Adipocyte (in vitro differentiated cells): ENCODE results near the gene RNLS.

Source experiments
- DNase-seq: peaks from one replicate; pipeline ENCODE4 v3.0.0-alpha.2; 2015; ENCODE audit warnings: low read depth
- H3K27me3 ChIP-seq: replicated peaks from 2 replicates; pipeline ENCODE4 v1.7.0; 2013; ENCODE audit warnings: mild to moderate bottlenecking, low read length, moderate library complexity; ENCODE audit not compliant: control insufficient read depth, insufficient read depth
- H3K36me3 ChIP-seq: 2 replicates; pipeline ENCODE4 v1.7.0; 2013; ENCODE audit warnings: low read length, mild to moderate bottlenecking, moderate library complexity; ENCODE audit not compliant: control insufficient read depth, insufficient read depth, severe bottlenecking
- H3K4me1 ChIP-seq: 2 replicates; pipeline ENCODE4 v1.7.0; 2013; ENCODE audit warnings: mild to moderate bottlenecking, low read length, moderate library complexity; ENCODE audit not compliant: control insufficient read depth, insufficient read depth
- H3K4me3 ChIP-seq: 2 replicates; pipeline ENCODE4 v1.7.0; 2013; ENCODE audit warnings: mild to moderate bottlenecking, low read length, moderate library complexity
- H3K9ac ChIP-seq: 2 replicates; pipeline ENCODE4 v1.7.0; 2013; ENCODE audit warnings: mild to moderate bottlenecking, low read length, moderate library complexity
- H3K9me3 ChIP-seq: 2 replicates; pipeline ENCODE4 v1.7.0; 2013; ENCODE audit warnings: mild to moderate bottlenecking, low read length, moderate library complexity; ENCODE audit not compliant: control insufficient read depth

Gene RNLS

GRCh38 chr10:88521791-88522190 is 61.3 kb downstream of the RNLS start:
- no peak overlapping the region for H3K9ac ChIP-seq
- H3K4me1 ChIP-seq: peaks cover 37% of the 10 kb centered on the region
- no peak for DNase-seq
- H3K27me3 ChIP-seq: no peaks in the 10 kb centered on the region
- no peak overlapping the region for H3K4me3 ChIP-seq
- H3K9me3 ChIP-seq: no peaks in the 10 kb centered on the region
- H3K36me3 ChIP-seq: no peaks in the 10 kb centered on the region

GRCh38 chr10:88515235-88515634 is 67.9 kb downstream of the RNLS start:
- DNase-seq: peak; percentile 50
- no peak overlapping the region for H3K4me3 ChIP-seq
- no peaks in the 10 kb centered on the region for H3K9me3 ChIP-seq
- no peaks in the 10 kb centered on the region for H3K4me1 ChIP-seq
- H3K9ac ChIP-seq: no peak overlapping the region
- no peaks in the 10 kb centered on the region for H3K27me3 ChIP-seq
- H3K36me3 ChIP-seq: no peaks in the 10 kb centered on the region

- H3K4me1 ChIP-seq: peaks cover 21% of the 10 kb centered on the region
- no peak for DNase-seq
- H3K9me3 ChIP-seq: no peaks in the 10 kb centered on the region
- no peaks in the 10 kb centered on the region for H3K36me3 ChIP-seq
- H3K27me3 ChIP-seq: no peaks in the 10 kb centered on the region
- no peak overlapping the region for H3K4me3 ChIP-seq
- no peak overlapping the region for H3K9ac ChIP-seq
Measured at GRCh38 chr10:88512599-88512998, 70.5 kb downstream of the RNLS start.

GRCh38 chr10:88508796-88509195 is 74.3 kb downstream of the RNLS start:
- no peaks in the 10 kb centered on the region for H3K9me3 ChIP-seq
- no peak overlapping the region for H3K4me3 ChIP-seq
- no peaks in the 10 kb centered on the region for H3K36me3 ChIP-seq
- peak overlapping the region; percentile 10 for H3K9ac ChIP-seq
- DNase-seq: no peak
- H3K27me3 ChIP-seq: no peaks in the 10 kb centered on the region
- H3K4me1 ChIP-seq: peaks cover 32% of the 10 kb centered on the region

- Histone ChIP-seq H3K4me3 (no peak overlapping the region), H3K27me3 (no peaks in the 10 kb centered on the region), H3K36me3 (no peaks in the 10 kb centered on the region), H3K9me3 (no peaks in the 10 kb centered on the region), H3K9ac (no peak overlapping the region), H3K4me1 (peaks cover 32% of the 10 kb centered on the region)
- no peak for DNase-seq
Measured at GRCh38 chr10:88507826-88508453, 75.2 kb downstream of the RNLS start.

GRCh38 chr10:88507404-88507803 is 75.7 kb downstream of the RNLS start:
- Histone ChIP-seq H3K36me3 (no peaks in the 10 kb centered on the region), H3K9me3 (no peaks in the 10 kb centered on the region)
- DNase-seq: no peak

GRCh38 chr10:88505680-88506215 is 77.4 kb downstream of the RNLS start:
- peaks cover 35% of the 10 kb centered on the region for H3K4me1 ChIP-seq
- no peak overlapping the region for H3K4me3 ChIP-seq
- H3K9ac ChIP-seq: no peak overlapping the region
- no peaks in the 10 kb centered on the region for H3K27me3 ChIP-seq
- DNase-seq: no peak
- no peaks in the 10 kb centered on the region for H3K36me3 ChIP-seq
- no peaks in the 10 kb centered on the region for H3K9me3 ChIP-seq

More at GRCh38 chr10:88507404-88507803, 75.7 kb downstream of the RNLS start:
- no peak overlapping the region for H3K9ac ChIP-seq
- no peak overlapping the region for H3K4me3 ChIP-seq
- no peaks in the 10 kb centered on the region for H3K27me3 ChIP-seq
- peaks cover 32% of the 10 kb centered on the region for H3K4me1 ChIP-seq

GRCh38 chr10:88505265-88505664 is 77.9 kb downstream of the RNLS start:
- Histone ChIP-seq H3K4me1 (peaks cover 40% of the 10 kb centered on the region), H3K27me3 (no peaks in the 10 kb centered on the region), H3K4me3 (no peak overlapping the region), H3K36me3 (no peaks in the 10 kb centered on the region), H3K9me3 (no peaks in the 10 kb centered on the region), H3K9ac (no peak overlapping the region)
- DNase-seq: no peak

- Histone ChIP-seq H3K27me3 (no peaks in the 10 kb centered on the region), H3K9ac (peak overlapping the region; percentile 62), H3K36me3 (no peaks in the 10 kb centered on the region), H3K4me1 (peaks cover 40% of the 10 kb centered on the region), H3K9me3 (no peaks in the 10 kb centered on the region), H3K4me3 (peak overlapping the region; percentile 45)
- DNase-seq: peak; percentile 65
Measured at GRCh38 chr10:88500656-88501055, 82.5 kb downstream of the RNLS start.

GRCh38 chr10:88499569-88500470 is 83.3 kb downstream of the RNLS start:
- peak overlapping the region; percentile 45 for H3K4me3 ChIP-seq
- DNase-seq: peak; percentile 66
- H3K36me3 ChIP-seq: no peaks in the 10 kb centered on the region
- peak overlapping the region; percentile 62 for H3K9ac ChIP-seq
- H3K4me1 ChIP-seq: peaks cover 40% of the 10 kb centered on the region
- H3K9me3 ChIP-seq: no peaks in the 10 kb centered on the region
- no peaks in the 10 kb centered on the region for H3K27me3 ChIP-seq

- Histone ChIP-seq H3K36me3 (no peaks in the 10 kb centered on the region), H3K9me3 (no peaks in the 10 kb centered on the region), H3K9ac (no peak overlapping the region), H3K27me3 (no peaks in the 10 kb centered on the region), H3K4me1 (peaks cover 54% of the 10 kb centered on the region), H3K4me3 (no peak overlapping the region)
- no peak for DNase-seq
Measured at GRCh38 chr10:88497913-88498312, 85.2 kb downstream of the RNLS start.
